ENCODE measurements around the gene EPHB2.
"Not testable (repeated sequence)": the region's sequence is repeated elsewhere in the genome, so short reads cannot be mapped to it uniquely, and the experiment has no call there.

EPHB2 gene

DNA sequence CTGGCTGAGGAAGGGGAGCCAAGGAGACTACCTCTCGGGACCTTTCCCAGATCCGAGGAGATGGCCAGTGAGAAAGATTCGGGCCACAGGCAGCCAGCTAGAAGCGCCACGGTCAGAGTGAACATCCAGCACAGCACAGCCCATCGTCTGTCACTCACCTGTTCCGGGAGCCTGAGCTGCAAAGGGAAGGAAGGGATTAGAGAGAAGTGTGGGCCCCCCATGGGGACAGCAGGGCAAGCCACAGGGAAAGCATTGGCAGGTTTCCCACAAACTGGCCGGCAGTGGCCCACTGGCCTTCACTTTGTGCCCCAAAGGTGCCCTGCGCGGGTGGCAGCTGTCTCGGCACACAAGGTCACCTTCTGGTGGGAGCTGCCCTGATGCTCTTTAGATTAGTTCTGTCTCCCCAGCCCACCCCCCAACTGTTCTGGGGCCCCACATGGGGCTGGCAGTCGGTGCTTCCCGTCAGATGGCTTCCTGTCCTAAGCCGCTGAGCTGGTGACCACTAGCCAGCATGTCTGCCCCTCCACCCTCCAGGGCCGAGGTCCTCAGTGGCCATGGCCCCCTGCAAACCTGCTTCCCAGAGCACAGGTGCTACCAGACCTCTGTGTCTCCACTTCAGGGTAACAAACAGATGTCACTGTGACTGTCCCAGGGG is 205.3 kb downstream of the EPHB2 start:
- no peak for DNase-seq (ENCODE audit: low read depth)

- DNase-seq (ENCODE audit: low read depth) = no peak
These were observed 205.8 kb downstream of the EPHB2 start for GRCh38 chr1:22916471-22916820.

DNA sequence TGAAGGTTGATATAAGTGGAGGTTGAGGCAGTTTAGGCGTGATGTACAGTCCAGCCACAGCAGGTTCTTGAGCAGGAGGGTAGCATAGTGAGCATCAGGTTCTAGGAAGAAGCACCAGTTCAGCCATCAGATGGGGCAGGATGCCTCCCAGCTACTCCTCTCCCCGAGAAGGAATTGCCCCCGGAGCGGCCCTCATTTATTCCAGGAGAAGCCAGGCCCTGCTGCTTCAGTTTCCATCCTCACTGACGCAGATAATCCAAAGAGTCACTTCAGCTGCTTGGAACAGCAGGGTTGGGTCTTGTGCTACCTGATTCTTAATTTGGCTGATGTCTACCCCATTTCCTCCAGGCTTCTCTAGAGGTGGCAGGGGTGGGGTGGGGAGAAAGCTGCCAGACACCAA is 207.3 kb downstream of the EPHB2 start:
- no peak for DNase-seq (ENCODE audit: low read depth)

DNA sequence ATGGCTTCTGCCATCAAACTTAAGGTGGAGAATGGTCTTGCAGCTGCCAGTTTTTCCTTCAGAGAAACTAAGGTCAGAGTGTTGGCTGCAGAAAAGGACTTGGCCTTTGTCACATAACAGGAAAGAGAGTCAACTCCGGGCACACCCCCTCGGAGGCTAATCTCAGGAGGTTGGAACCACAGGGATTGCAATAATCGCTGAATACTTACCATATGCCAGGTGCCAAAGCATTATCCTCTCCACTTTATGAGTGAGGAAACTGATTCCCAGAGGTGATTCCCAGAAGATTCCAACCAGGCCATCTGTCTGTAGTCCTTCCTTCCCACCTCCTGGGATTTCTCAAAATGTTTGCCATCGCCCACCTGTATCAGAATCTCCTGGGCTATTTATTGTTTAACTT is 208.0 kb downstream of the EPHB2 start:
- no peak for DNase-seq (ENCODE audit: low read depth)

DNA sequence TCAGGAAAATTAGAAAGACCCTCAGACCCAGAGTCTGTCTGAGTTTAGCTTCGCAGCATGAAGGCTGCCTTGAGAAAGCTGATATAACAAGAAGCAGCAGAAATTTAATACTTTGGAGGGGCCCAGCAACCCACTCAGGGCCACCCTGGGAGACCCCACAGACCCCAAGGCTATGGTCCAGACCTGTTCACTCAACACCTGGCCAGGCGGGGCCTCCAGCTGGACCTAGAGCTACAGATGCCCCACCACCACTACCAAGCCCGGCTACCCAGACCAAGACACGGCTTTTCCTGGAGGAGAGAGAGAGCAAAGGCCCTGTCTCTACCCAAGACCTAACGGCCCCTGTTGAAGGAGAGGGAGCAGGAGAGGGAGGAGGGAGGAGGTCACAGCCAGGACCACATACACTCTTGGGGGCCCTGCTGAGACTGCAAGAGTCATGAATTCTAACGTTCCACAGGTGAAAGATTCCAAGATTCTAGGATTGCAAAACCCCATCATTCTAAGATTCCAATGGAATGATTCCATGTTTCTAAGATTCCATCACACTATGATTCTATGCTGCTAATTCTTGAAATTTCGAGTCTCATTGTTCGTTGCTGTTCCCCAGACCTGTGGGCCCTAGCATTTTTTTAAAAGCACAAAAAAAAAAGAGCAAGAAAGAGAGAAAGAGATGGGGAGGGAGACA is 208.8 kb downstream of the EPHB2 start:
- DNase-seq (ENCODE audit: low read depth) = no peak

- DNase-seq (ENCODE audit: low read depth) = no peak
These were observed 209.5 kb downstream of the EPHB2 start for GRCh38 chr1:22920026-22920733.

DNA sequence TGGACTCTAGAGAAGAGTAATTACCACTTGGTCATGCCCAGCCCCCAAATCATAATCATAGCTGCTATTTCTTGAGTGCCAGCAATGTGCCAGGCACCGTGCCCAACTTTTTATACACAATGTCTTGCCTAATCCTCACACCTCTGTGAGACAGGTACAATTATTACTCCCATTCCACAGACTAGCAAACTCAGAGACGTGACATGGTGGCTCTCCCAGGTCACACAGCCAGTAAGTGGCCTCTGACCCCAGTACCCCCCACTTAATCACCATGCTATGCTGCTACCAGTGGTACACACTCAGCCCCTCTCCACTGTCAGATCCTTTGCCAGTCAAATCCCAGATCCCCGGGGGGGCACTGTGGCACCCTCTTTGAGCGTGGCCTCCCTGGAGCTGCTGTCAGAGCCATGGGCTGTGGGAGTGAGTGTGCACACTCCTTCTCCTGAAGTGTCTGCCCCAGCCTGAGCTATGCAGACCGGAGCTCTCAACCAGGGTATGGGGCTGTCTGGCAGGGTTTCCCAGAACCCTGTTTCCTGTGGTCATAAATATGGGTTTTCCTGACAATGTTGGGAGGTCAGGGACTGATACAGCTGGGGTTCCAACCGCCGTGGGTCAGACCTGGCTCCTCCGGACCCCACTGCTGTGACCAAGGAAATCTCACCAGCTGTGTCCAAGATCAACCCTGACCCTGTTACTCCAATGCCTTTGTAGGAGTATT is 210.3 kb downstream of the EPHB2 start:
- DNase-seq (ENCODE audit: low read depth) = no peak

- no peak for DNase-seq (ENCODE audit: low read depth)
These were observed 210.9 kb downstream of the EPHB2 start for GRCh38 chr1:22921452-22922126.

- no peak for DNase-seq (ENCODE audit: low read depth)
These were observed 212.0 kb downstream of the EPHB2 start for GRCh38 chr1:22922640-22923039.

DNA sequence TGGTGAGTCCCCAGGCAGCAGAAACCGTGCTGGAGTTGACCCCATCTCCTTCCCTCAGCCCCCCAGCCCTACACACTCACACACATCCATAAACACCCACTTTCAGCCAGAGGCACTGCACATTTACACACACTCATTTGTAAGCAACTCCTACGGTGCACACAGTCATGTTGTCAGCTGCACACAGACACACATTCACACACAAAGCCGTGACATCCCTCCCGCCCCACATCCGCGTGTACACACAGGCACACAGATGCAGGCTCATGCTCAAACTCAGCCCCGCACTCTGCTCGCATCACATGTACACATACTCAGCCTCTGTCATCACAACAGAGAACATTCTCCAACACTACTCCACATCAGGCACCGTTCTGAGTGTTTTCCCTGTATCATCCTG is 214.5 kb downstream of the EPHB2 start:
- no peak for DNase-seq (ENCODE audit: low read depth)

DNA sequence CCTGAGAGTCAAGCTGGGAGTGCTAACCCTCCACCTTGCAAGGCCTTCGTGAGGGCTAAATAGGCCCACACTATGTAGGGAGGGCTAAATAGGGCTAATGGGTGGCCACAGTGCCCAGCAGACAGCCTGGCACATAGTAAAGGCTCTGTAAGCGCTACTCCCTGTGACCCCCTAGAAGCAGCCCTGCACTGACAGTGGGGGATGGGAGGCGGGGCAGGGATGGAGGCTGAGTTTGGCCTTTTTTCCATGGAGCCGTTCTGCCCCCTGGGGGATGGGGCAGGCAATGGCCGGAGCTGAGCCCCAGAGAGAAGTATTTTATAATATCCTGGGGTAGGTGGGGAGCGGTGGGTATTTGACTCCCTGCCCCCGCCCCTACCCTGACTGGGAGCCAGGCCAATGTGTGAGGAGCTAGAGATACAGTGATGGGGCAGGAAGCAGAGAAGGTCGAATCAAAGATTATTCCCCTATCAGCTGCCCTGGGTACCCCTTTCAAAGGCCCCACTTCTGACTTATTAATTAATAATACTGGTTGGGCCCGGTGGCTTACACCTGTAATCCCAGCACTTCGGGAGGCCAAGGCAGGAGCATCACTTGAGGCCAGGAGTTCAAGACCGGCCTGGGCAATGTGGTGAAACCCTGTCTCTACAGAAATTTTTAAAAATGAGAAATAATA is 219.7 kb downstream of the EPHB2 start:
- no peak for DNase-seq (ENCODE audit: low read depth)

- DNase-seq (ENCODE audit: low read depth) = no peak
These were observed 222.3 kb downstream of the EPHB2 start for GRCh38 chr1:22932803-22933470.

GRCh38 chr1:22935433-22935832 is 224.8 kb downstream of the EPHB2 start:
- no peak for DNase-seq (ENCODE audit: low read depth)

DNA sequence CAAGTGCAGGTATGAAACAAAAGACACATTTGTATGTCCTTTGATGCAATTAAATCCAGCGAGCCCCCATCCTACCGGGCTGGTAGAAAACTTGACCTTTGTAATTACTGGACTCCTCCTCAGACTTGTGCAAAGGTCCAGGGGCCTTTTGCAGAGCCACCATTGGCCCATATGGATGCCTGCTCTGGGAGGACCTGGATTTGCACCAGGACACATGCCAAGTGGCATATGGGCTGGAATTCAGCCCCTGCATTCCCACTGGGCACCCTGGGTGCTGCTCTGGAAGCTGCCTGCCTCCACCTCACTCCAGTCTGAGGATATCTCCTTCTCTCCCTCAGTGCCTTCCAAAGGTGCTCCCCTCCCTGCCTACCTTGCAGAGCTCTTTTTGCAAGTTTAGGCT is 226.0 kb downstream of the EPHB2 start:
- no peak for DNase-seq (ENCODE audit: low read depth)

GRCh38 chr1:22941257-22941656 is 230.6 kb downstream of the EPHB2 start:
- DNase-seq (ENCODE audit: low read depth) = no peak

GRCh38 chr1:22944346-22945055 is 233.9 kb downstream of the EPHB2 start:
- DNase-seq (ENCODE audit: low read depth) = no peak

DNA sequence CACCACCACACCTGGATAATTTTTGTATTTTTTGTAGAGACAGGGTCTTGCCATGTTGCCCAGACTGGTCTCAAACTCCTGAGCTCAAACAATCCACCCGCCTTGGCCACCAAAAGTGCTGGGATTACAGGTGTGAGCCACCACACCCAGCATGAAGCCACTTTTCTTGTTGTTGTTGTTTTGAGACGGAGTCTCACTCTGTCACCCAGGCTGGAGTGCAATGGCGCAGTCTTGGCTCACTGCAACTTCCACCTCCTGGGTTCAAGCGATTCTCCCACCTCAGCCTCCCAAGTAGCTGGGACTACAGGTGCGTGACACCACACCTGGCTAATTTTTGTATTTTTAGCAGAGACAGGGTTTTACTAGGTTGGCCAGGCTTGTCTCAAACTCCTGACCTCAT is 234.5 kb downstream of the EPHB2 start:
- not testable (repeated sequence) for DNase-seq (ENCODE audit: low read depth)

DNA sequence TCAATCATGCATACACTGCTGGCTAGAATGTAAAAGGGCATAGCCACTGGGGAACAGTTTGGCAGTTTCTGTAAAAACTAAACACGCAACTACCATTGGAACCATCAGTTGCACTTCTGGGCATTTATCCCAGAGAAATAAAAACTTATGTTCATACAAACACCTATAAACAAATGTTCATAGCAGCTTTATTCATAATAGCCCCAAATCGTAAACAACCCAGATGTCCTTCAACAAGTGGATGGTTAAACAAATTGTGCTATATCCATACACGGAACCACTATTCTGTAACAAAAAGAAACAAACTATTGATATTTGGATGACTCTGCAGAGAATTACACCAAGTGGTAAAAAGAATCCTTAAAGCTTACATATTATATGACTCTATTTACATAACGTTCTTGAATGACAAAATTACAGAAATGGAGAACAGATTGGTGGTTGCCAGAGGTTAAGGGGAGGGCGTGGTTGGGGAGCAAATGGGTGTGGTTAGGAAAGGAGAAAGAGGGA is 239.2 kb downstream of the EPHB2 start:
- DNase-seq (ENCODE audit: low read depth) = no peak

DNA sequence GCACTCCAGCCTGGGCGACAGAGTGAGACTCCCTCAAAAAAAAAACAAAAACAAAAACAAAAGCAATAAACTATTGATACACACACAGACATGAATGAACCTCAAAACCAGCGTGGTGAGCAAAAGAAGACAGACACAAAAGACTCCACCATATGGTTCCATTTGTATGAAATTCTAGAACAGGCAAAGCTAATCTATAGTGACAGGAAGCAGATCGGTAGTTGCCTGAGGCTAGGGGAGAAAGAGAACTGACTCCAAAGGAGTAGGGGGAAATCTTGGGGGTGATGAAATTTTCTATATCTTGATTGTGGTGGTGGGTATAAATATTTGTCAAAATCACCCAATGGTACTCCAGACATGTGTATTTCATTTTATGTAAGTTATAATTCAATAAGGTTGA is 241.2 kb downstream of the EPHB2 start:
- no peak for DNase-seq (ENCODE audit: low read depth)

DNA sequence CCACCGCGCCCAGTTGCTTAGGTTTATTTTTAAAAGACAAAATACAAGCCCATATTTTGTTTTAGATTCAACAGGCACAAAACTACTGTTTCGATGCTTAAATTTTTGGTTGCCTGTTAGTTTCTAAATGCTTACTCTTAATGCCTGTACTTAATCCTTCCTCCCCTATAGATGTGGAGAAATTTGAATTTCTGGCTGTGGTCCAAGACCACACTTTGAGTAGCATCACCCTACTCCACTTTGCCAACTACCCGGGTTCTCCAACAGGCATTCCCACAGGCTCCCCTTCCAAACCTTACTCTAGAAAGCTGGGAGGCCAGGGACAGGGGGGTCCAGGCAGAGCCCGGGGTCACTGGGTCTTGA is 242.0 kb downstream of the EPHB2 start:
- DNase-seq (ENCODE audit: low read depth) = no peak

Measured in stimulated activated CD8-positive, alpha-beta memory T cell treated with anti-CD3 and anti-CD28 coated beads, Interleukin-15, amount 100 ng/mL, for 24 hours (primary cell).